SK-N-SH (cell line): ENCODE measurements around the gene GLRA1.

Source experiments
- CHD2 ChIP-seq: fragments of 150-350 bp; IDR thresholded peaks from 2 replicates; pipeline ENCODE4 v1.6.1; 2018; ENCODE audit warnings: low read length; ENCODE audit not compliant: partially characterized antibody
- CTCF ChIP-seq: fragments of 200-600 bp; sonication (generic); IDR thresholded peaks from 2 replicates; pipeline ENCODE4 v1.6.1; 2017; ENCODE audit warnings: antibody characterized with exemption, mild to moderate bottlenecking, moderate library complexity
- EP300 ChIP-seq, 2 experiments: IDR thresholded peaks; 2 replicates each; pipeline versions ENCODE4 v1.4.0 to v1.6.1; 2012; ENCODE audit warnings: borderline replicate concordance in 1 of 2, low read depth in 1 of 2, low read length in 1 of 2
- GABPA ChIP-seq: IDR thresholded peaks from 2 replicates; pipeline ENCODE4 v1.4.0; 2012; ENCODE audit warnings: low read depth, mild to moderate bottlenecking
- NFIC ChIP-seq: IDR thresholded peaks from 2 replicates; pipeline ENCODE4 v1.4.0; 2012; ENCODE audit warnings: borderline replicate concordance
- POLR2AphosphoS5 ChIP-seq: IDR thresholded peaks from 2 replicates; pipeline ENCODE4 v1.6.1; 2012; ENCODE audit warnings: low read depth, low read length
- RCOR1 ChIP-seq: fragments of 150-350 bp; IDR thresholded peaks from 2 replicates; pipeline ENCODE4 v1.6.1; 2017; ENCODE audit warnings: antibody characterized with exemption, low read length
- REST ChIP-seq: IDR thresholded peaks from 2 replicates; pipeline ENCODE4 v1.6.1; 2012; ENCODE audit warnings: mild to moderate bottlenecking, low read depth, low read length, moderate library complexity
- SMC3 ChIP-seq: IDR thresholded peaks from 2 replicates; pipeline ENCODE4 v1.6.1; 2012; ENCODE audit warnings: low read depth, low read length, improper control_type of control experiment
- TAF1 ChIP-seq: IDR thresholded peaks from 2 replicates; pipeline ENCODE4 v1.6.1; 2012; ENCODE audit warnings: low read depth, mild to moderate bottlenecking, low read length, moderate library complexity, borderline replicate concordance
- TCF12 ChIP-seq: IDR thresholded peaks from 2 replicates; pipeline ENCODE4 v1.4.0; 2012
- YY1 ChIP-seq: IDR thresholded peaks from 2 replicates; pipeline ENCODE4 v1.4.0; 2012; ENCODE audit warnings: low read depth, mild to moderate bottlenecking

- TF ChIP-seq POLR2AphosphoS5 (no peak), CTCF (no peak), CHD2 (no peak), RCOR1 (no peak), SMC3 (no peak), TCF12 (no peak), NFIC (no peak), REST (no peak), TAF1 (no peak), YY1 (no peak), EP300 (IDR thresholded peaks at IDR 0.05; ENCODE audit: borderline replicate concordance in 1 of 2, low read depth in 1 of 2, low read length in 1 of 2) (no peak), GABPA (no peak)
Measured at GRCh38 chr5:151862811-151863472, 61.7 kb downstream of the GLRA1 start.
